ENCODE results near the gene MTUS2.

MTUS2 gene

DNA sequence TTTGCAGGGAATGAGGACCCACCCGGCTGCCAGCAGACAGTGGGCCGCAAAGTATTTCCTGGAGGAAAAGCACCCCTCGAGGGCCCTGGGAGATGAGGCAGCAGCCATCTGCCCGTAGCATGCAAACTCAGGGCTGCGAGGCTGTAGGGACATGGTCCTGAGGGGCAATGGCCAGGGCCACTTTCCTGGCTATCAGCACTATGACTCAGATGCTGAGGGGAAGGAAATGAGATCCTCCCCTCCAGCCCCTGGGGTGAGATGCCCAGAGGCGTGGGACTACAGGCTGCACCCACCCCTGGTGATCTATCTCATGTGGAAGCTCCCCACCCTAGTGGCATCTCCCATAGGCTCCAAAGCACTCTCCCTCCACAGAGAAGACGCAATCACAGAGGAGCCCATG lies 695.2 kb downstream of the MTUS2 start:
- no peak for DNase-seq (ENCODE audit: extremely low read depth in 1 of 2, low read depth in 1 of 2)

- DNase-seq (ENCODE audit: extremely low read depth in 1 of 2, low read depth in 1 of 2): no peak
Observed at GRCh38 chr13:29516012-29516411, 695.9 kb downstream of the MTUS2 start.

GRCh38 chr13:29516880-29517279 lies 696.7 kb downstream of the MTUS2 start:
- no peak for DNase-seq (ENCODE audit: extremely low read depth in 1 of 2, low read depth in 1 of 2)

- DNase-seq (ENCODE audit: extremely low read depth in 1 of 2, low read depth in 1 of 2): no peak
Observed at GRCh38 chr13:29519921-29520320, 699.8 kb downstream of the MTUS2 start.

- no peak for DNase-seq (ENCODE audit: extremely low read depth in 1 of 2, low read depth in 1 of 2)
Observed at GRCh38 chr13:29520671-29521070, 700.5 kb downstream of the MTUS2 start.

DNA sequence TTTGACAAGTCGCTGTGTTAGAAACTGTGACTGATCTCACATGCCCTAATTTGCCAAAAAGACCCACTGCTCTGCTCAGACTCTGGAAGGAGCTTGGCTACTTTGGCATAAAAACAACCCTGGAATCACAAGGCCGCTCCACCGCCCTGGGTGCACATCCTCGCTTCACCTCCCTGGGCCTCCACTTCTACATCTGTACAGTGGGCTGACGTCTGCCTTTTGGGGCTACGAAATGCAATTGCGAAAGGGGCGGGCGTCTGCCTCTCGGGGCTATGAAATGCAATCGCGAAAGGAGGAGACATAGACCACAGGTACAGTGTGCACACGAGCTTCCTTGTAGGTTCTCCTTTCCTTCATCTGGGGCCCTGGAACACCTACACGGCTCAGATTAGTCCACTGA lies 701.2 kb downstream of the MTUS2 start:
- no peak for DNase-seq (ENCODE audit: extremely low read depth in 1 of 2, low read depth in 1 of 2)

DNA sequence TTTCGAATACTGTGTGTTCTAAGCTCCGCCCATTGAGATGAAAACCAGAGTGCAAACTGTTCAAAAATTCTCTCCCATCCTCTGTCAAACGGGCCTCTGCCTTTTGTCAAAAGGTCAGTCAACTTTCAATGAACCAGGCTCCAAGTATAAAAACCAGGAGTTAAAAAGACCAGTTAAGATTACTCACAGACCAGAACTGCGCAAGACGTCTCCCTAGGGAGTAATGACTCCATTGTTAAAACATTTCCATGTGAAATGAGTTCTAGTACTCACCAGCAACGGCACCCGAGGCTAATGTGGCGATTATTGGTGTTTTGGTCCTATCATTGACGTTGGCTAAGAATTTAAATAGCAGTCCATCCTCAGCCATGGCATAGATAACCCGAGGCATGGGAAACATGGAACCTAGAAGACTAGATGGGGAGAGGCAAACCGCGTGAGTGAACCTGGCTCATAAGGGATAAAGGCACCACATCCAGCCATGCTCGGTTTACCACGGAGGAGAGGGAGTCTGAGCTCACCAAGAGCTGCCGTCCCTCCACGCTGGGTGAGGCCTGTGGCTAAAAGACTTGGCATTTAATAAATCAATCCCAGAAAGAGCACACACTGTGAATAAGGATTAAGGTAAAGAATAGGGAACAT lies 702.0 kb downstream of the MTUS2 start:
- DNase-seq (ENCODE audit: extremely low read depth in 1 of 2, low read depth in 1 of 2): no peak

GRCh38 chr13:29523199-29523961 lies 703.2 kb downstream of the MTUS2 start:
- DNase-seq (ENCODE audit: extremely low read depth in 1 of 2, low read depth in 1 of 2): no peak

- DNase-seq (ENCODE audit: extremely low read depth in 1 of 2, low read depth in 1 of 2): no peak
Observed at GRCh38 chr13:29524176-29524575, 704.0 kb downstream of the MTUS2 start.

DNA sequence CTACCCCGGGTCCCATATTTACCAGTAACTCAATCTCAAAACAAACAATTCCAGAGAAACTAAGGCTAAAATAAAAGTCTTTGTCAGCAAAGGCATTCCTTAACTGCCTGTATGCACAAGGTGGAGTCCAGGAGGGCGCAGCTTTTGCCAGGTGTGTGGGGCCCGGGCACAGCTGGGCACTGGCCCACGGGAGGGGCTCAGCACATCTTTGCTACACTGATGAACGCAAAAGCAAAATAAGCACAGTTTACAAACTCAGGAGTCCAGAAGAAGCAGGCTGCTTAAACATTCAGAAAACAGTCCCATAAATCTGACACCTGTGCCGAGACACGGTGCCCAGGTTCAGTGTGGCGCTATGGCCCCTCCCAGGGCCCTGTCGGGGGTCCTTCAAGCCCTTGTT lies 704.5 kb downstream of the MTUS2 start:
- DNase-seq (ENCODE audit: extremely low read depth in 1 of 2, low read depth in 1 of 2): no peak

- DNase-seq (ENCODE audit: extremely low read depth in 1 of 2, low read depth in 1 of 2): no peak
Observed at GRCh38 chr13:29525757-29526156, 705.6 kb downstream of the MTUS2 start.

- DNase-seq (ENCODE audit: extremely low read depth in 1 of 2, low read depth in 1 of 2): no peak
Observed at GRCh38 chr13:29526741-29527140, 706.6 kb downstream of the MTUS2 start.

DNA sequence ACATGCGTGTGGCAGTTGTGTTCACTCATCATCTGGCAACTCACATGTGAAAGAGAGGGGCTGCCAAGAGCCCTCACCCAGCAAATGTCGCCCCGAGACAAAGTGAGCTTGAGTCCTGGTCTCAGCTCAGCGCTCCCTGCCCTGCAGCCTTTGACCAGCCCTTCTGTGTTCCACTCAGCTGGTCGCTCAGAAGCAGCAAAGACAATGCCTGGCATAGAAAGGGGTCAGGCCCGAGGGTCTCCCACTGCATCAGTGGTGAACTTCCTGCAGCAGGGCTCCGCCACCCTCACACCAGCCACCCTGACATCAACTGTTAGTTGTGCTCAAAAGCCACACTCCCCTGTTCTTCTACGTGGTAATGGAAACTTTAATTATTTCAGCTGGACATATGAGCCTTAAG lies 707.4 kb downstream of the MTUS2 start:
- DNase-seq (ENCODE audit: extremely low read depth in 1 of 2, low read depth in 1 of 2): no peak

DNA sequence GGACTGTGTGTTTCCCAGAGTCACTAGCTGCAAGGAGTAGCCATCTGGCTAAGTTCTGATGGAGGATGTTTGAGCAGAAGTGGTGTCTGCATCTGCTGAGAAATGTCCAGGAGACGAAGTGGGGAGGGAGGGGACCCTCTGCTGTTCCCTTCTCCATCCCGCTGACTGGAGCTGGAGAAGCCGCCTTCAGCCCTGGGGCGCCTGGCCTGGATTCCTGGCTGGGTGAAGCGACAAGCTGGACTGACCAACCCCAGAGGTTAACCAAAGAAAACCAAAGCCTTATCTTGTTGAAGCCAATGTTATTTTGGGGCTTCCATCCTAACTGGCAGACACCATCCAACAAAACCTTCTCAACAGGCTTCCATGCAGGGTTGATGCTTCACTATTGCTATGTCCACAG lies 707.8 kb downstream of the MTUS2 start:
- no peak for DNase-seq (ENCODE audit: extremely low read depth in 1 of 2, low read depth in 1 of 2)

- no peak for DNase-seq (ENCODE audit: extremely low read depth in 1 of 2, low read depth in 1 of 2)
Observed at GRCh38 chr13:29529754-29530153, 709.6 kb downstream of the MTUS2 start.

- DNase-seq (ENCODE audit: extremely low read depth in 1 of 2, low read depth in 1 of 2): no peak
Observed at GRCh38 chr13:29530901-29531300, 710.8 kb downstream of the MTUS2 start.

- no peak for DNase-seq (ENCODE audit: extremely low read depth in 1 of 2, low read depth in 1 of 2)
Observed at GRCh38 chr13:29532116-29532515, 712.0 kb downstream of the MTUS2 start.

DNA sequence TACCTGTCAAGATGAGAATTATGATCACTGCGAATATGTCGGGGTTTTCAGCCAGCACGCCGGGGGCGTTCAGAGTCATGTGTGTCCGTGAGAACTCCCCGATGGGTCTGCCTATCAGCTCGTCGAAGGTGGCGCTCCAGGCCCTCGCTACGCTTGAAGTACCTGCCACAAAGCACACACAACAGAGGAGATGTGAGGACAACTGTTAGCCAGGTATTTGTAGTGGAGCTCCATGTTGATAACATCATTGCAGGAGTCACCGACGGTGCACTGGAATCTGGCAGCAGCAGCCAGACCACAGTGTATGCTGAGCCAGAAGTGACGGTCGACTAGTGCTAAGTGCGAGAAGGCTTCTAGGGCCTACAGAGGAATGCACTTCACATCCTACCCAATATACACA lies 712.7 kb downstream of the MTUS2 start:
- no peak for DNase-seq (ENCODE audit: extremely low read depth in 1 of 2, low read depth in 1 of 2)

- no peak for DNase-seq (ENCODE audit: extremely low read depth in 1 of 2, low read depth in 1 of 2)
Observed at GRCh38 chr13:29534083-29534482, 713.9 kb downstream of the MTUS2 start.

- DNase-seq (ENCODE audit: extremely low read depth in 1 of 2, low read depth in 1 of 2): no peak
Observed at GRCh38 chr13:29535663-29536655, 715.8 kb downstream of the MTUS2 start.

GRCh38 chr13:29536853-29537252 lies 716.7 kb downstream of the MTUS2 start:
- DNase-seq (ENCODE audit: extremely low read depth in 1 of 2, low read depth in 1 of 2): no peak
